Loucy (cell line): ENCODE data around the gene CBX7.

ENCODE experiments used
- H2AFZ ChIP-seq: fragments of 200-600 bp; sonication (generic); 2 replicates; pipeline ENCODE4 v1.6.0; 2016; ENCODE audit warnings: antibody characterized with exemption, mild to moderate bottlenecking, low read length, moderate library complexity
- H3F3A ChIP-seq: fragments of 200-600 bp; 2 replicates; pipeline ENCODE4 v1.6.0; 2016; ENCODE audit warnings: antibody characterized with exemption, low read depth, mild to moderate bottlenecking
- H3K27me3 ChIP-seq: fragments of 200-600 bp; sonication (generic); 2 replicates; pipeline ENCODE4 v1.6.1; 2014; ENCODE audit warnings: low read length, mild to moderate bottlenecking; ENCODE audit not compliant: insufficient read depth, poor library complexity, severe bottlenecking
- H3K36me3 ChIP-seq: fragments of 200-600 bp; sonication (generic); 2 replicates; pipeline ENCODE4 v1.6.1; 2016; ENCODE audit warnings: low read length; ENCODE audit not compliant: insufficient read depth
- H3K4me1 ChIP-seq: fragments of 200-600 bp; sonication (generic); 2 replicates; pipeline ENCODE4 v1.5.1; 2014; ENCODE audit warnings: low read length, mild to moderate bottlenecking; ENCODE audit not compliant: insufficient read depth, poor library complexity, severe bottlenecking
- H3K4me2 ChIP-seq: fragments of 200-600 bp; sonication (generic); 2 replicates; pipeline ENCODE4 v1.6.0; 2014; ENCODE audit warnings: antibody characterized with exemption, low read length, low read depth, mild to moderate bottlenecking; ENCODE audit not compliant: poor library complexity, severe bottlenecking
- H3K4me3 ChIP-seq: fragments of 200-600 bp; sonication (generic); 2 replicates; pipeline ENCODE4 v1.5.1; 2014; ENCODE audit warnings: low read length, mild to moderate bottlenecking, mixed read lengths; ENCODE audit not compliant: poor library complexity, severe bottlenecking
- H3K79me2 ChIP-seq: fragments of 200-600 bp; sonication (generic); 2 replicates; pipeline ENCODE4 v1.6.1; 2014; ENCODE audit warnings: low read length; ENCODE audit not compliant: insufficient read depth
- H3K9ac ChIP-seq: fragments of 200-600 bp; sonication (generic); 2 replicates; pipeline ENCODE4 v1.6.0; 2014; ENCODE audit warnings: mild to moderate bottlenecking, low read depth, low read length, moderate library complexity; ENCODE audit not compliant: poor library complexity, severe bottlenecking
- H3K9me2 ChIP-seq: fragments of 200-600 bp; sonication (generic); replicated peaks from 2 replicates; pipeline ENCODE4 v1.6.1; 2016; ENCODE audit warnings: low read depth, low read length, mixed read lengths
- H3K9me3 ChIP-seq: fragments of 200-600 bp; sonication (generic); 2 replicates; pipeline ENCODE4 v1.6.1; 2014; ENCODE audit warnings: mild to moderate bottlenecking, antibody characterized with exemption, low read length, low read depth; ENCODE audit not compliant: insufficient read depth
- H4K20me1 ChIP-seq: fragments of 200-600 bp; sonication (generic); 2 replicates; pipeline ENCODE4 v1.6.0; 2014; ENCODE audit warnings: antibody characterized with exemption, low read length, mild to moderate bottlenecking; ENCODE audit not compliant: insufficient read depth, poor library complexity, severe bottlenecking
- CTCF ChIP-seq: fragments of 200-600 bp; sonication (generic); conservative IDR thresholded peaks from 2 replicates; pipeline ENCODE4 v1.5.1; 2014; ENCODE audit warnings: mild to moderate bottlenecking, antibody characterized with exemption, low read length
- EZH2phosphoT487 ChIP-seq: fragments of 200-600 bp; IDR thresholded peaks from 2 replicates; pipeline ENCODE4 v1.6.1; 2018; ENCODE audit warnings: antibody characterized with exemption, mild to moderate bottlenecking, moderate library complexity, borderline replicate concordance

CBX7 gene

GRCh38 chr22:39147335-39148025 lies 5.0 kb downstream of the CBX7 start:
- H2AFZ ChIP-seq, result no peak overlapping the region
- H3K9ac ChIP-seq, result no peak overlapping the region
- no peak for TF ChIP-seq EZH2phosphoT487
- TF ChIP-seq CTCF, result no peak
- peaks cover 20% of the 10 kb centered on the region for H3K4me1 ChIP-seq
- no peak overlapping the region for H3K4me2 ChIP-seq
- no peaks in the 10 kb centered on the region for H4K20me1 ChIP-seq
- H3K27me3 ChIP-seq, result no peaks in the 10 kb centered on the region
- no peaks in the 10 kb centered on the region for H3K9me2 ChIP-seq
- no peaks in the 10 kb centered on the region for H3K9me3 ChIP-seq
- H3F3A ChIP-seq, result no peaks in the 10 kb centered on the region
- no peaks in the 10 kb centered on the region for H3K36me3 ChIP-seq
- no peaks in the 10 kb centered on the region for H3K79me2 ChIP-seq
- H3K4me3 ChIP-seq, result no peak overlapping the region

DNA sequence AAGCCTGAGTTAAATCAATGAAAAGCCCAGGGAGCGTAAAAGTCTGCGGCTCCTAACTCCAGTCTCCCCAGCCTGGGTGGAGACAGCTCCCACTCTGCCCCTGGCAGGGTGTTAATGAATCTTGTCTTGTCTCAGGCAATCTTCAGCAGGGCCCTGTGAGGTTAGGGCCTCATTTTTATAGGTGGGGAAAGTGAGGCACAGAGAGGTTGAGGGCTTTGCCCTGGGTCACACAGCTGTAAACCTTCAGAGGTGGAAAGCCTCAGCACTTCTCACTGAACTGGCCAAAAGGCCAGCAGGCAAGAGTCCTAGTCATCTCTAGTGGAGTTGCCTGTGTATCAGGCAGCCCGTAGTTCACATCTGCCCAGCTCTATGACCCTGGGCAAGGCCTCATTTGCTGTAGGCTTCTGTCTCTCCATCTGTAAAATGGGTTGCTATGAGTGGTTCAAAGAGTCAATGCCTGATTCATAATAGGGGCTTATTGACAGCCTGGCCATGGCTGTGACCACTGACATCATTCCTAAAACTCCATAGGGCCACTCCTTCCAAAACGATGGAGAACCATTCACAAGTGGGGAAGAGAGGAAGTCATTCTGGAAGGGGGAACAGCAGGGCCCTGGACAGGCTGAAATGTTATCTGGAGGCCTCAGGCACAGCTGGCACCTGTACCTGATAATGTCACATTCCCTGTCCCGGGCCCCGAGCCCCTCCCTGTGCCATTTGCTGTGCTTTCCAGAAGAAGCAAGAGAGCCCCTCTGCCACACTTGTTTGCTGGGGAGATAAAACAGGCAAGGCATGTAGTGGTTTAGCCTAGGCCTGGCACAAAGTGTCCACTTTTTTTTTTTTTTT lies 6.0 kb downstream of the CBX7 start:
- no peaks in the 10 kb centered on the region for H4K20me1 ChIP-seq
- no peaks in the 10 kb centered on the region for H3K9me2 ChIP-seq
- H3K36me3 ChIP-seq, result no peaks in the 10 kb centered on the region
- H3K27me3 ChIP-seq, result no peaks in the 10 kb centered on the region
- no peak overlapping the region for H2AFZ ChIP-seq
- no peaks in the 10 kb centered on the region for H3K79me2 ChIP-seq
- H3F3A ChIP-seq, result no peaks in the 10 kb centered on the region
- peaks cover 20% of the 10 kb centered on the region for H3K4me1 ChIP-seq
- H3K4me3 ChIP-seq, result peak overlapping the region; percentile 95
- H3K9ac ChIP-seq, result peak overlapping the region; percentile 56
- TF ChIP-seq CTCF, result no peak
- TF ChIP-seq EZH2phosphoT487, result no peak
- peak overlapping the region; percentile 81 for H3K4me2 ChIP-seq
- H3K9me3 ChIP-seq, result no peaks in the 10 kb centered on the region

DNA sequence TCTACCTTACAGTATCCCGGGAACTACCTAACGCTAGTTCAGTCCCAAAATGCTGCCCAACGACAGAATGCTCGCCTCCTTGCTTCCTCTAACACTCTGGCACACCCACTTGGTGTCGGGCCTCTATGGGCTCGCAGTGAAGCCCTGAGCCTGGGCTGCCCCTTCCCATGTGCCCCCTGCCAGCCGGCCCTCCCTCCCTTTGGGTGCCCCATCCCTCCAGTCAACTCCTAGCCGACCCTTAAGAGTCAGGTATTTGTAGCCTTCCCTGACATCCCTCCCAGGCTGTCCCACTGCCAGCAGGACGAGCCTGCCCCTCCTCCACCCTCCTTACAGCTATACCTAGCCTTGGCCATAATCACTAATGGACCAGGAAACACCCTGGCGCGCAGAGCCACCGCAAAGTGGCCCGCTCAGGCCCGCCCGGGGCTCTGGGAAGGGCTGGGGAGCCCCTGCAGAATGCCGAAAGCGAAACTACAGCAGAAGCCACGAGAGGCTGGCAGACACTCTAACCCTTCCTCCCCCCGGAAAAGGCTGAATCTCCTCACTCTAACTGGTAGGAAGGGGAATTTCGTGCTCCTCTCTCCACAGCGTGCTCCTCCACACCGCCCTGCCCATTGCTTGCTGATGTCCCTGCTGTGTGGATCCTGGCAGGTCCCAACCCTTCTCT lies 8.2 kb downstream of the CBX7 start:
- Histone ChIP-seq H3K4me2 (peak overlapping the region; percentile 99), H3K4me3 (peak overlapping the region; percentile 95), H3K36me3 (no peaks in the 10 kb centered on the region), H3K4me1 (peaks cover 20% of the 10 kb centered on the region), H2AFZ (0 out of 2 replicates have a peak overlapping the region, but pooled peaks have one; percentile 3), H3F3A (no peaks in the 10 kb centered on the region), H3K9me2 (no peaks in the 10 kb centered on the region), H3K9me3 (no peaks in the 10 kb centered on the region), H4K20me1 (no peaks in the 10 kb centered on the region), H3K9ac (peak overlapping the region; percentile 90), H3K27me3 (no peaks in the 10 kb centered on the region), H3K79me2 (no peaks in the 10 kb centered on the region)
- TF ChIP-seq CTCF (no peak), EZH2phosphoT487 (no peak)
